ENCODE measurements around the gene CRELD2. TPM values are rescaled to one million over a fixed set of nuclear protein-coding genes. Genes with fewer than 3 reads are reported as not detected.
A peak's percentile ranks its signal among the peaks of the same experiment; 100 is the strongest.

Gene CRELD2
- total RNA-seq, 4 donors from 2014 or later: 32.0 to 38.2 (median 34.2) TPM

GRCh38 chr22:49937758-49938564 is 19.5 kb downstream of the CRELD2 start:
- WGBS: 76% methylated on average over 25 of the region's 27 CpGs
- H3K4me1 ChIP-seq: peaks cover 45 to 55% (median 48%) of the 10 kb centered on the region in 4 donors
- peak overlapping the region; percentile 88 to 98 (median 93) for H3K27ac ChIP-seq (replicated peaks in 1 of 4)

GRCh38 chr22:49938565-49939136 is 20.2 kb downstream of the CRELD2 start:
- peak overlapping the region in 3 of 4 donors; percentile 88 to 98 (median 93) for H3K27ac ChIP-seq (replicated peaks in 1 of 4)

More at GRCh38 chr22:49937758-49938564, 19.5 kb downstream of the CRELD2 start:
- peak overlapping the region in 2 of 4 donors; percentile 2 to 69 for H3K4me3 ChIP-seq
- TF ChIP-seq EP300 (IDR thresholded peaks at IDR 0.05) (peak; percentile 16), CTCF (IDR thresholded peaks at IDR 0.05) (no peak), POLR2AphosphoS5 (IDR thresholded peaks at IDR 0.05) (peak; percentile 27 to 44)
- H3K36me3 ChIP-seq: no peaks in the 10 kb centered on the region
- no peaks in the 10 kb centered on the region for H3K27me3 ChIP-seq
- H3K9me3 ChIP-seq: no peaks in the 10 kb centered on the region
- intact Hi-C loops (cut with DNase I): no loop called here
- DNase-seq (ENCODE audit: extremely low spot score): no peak

GRCh38 chr22:49941507-49942316 is 23.3 kb downstream of the CRELD2 start:
- Histone ChIP-seq H3K36me3 (no peaks in the 10 kb centered on the region), H3K9me3 (no peaks in the 10 kb centered on the region), H3K27ac (replicated peaks in 1 of 4) (no peak overlapping the region), H3K4me3 (no peak overlapping the region), H3K27me3 (no peaks in the 10 kb centered on the region), H3K4me1 (peaks cover 12 to 21% (median 17%) of the 10 kb centered on the region in 4 donors)
- WGBS: 98% methylated on average over 13 of the region's 17 CpGs
- intact Hi-C loops (cut with DNase I): no loop called here
- TF ChIP-seq POLR2A (IDR thresholded peaks at IDR 0.05; ENCODE audit: low read depth) (no peak), POLR2AphosphoS5 (IDR thresholded peaks at IDR 0.05) (no peak), EP300 (IDR thresholded peaks at IDR 0.05) (no peak), CTCF (IDR thresholded peaks at IDR 0.05) (no peak)
- DNase-seq (ENCODE audit: extremely low spot score): no peak

More at GRCh38 chr22:49938565-49939136, 20.2 kb downstream of the CRELD2 start:
- intact Hi-C loops (cut with DNase I): no loop called here
- Histone ChIP-seq H3K4me1 (peaks cover 38 to 48% (median 41%) of the 10 kb centered on the region in 4 donors), H3K4me3 (no peak overlapping the region), H3K36me3 (no peaks in the 10 kb centered on the region), H3K9me3 (no peaks in the 10 kb centered on the region), H3K27me3 (no peaks in the 10 kb centered on the region)
- no peak for DNase-seq (ENCODE audit: extremely low spot score)
- WGBS: 86% methylated on average over 15 of the region's 19 CpGs
- no peak for TF ChIP-seq POLR2AphosphoS5 (IDR thresholded peaks at IDR 0.05)
- TF ChIP-seq EP300 (IDR thresholded peaks at IDR 0.05): no peak
- TF ChIP-seq POLR2A (IDR thresholded peaks at IDR 0.05; ENCODE audit: low read depth): no peak
- TF ChIP-seq CTCF (IDR thresholded peaks at IDR 0.05): no peak

- Histone ChIP-seq H3K4me3 (no peak overlapping the region), H3K9me3 (no peaks in the 10 kb centered on the region), H3K36me3 (no peaks in the 10 kb centered on the region), H3K27ac (replicated peaks in 1 of 4) (no peak overlapping the region), H3K27me3 (no peaks in the 10 kb centered on the region), H3K4me1 (peaks cover 1 to 11% (median 6%) of the 10 kb centered on the region in 4 donors)
- 89% methylated on average over 18 of the region's 21 CpGs for WGBS
- intact Hi-C loops (cut with DNase I): no loop called here
- no peak for DNase-seq (ENCODE audit: extremely low spot score)
- TF ChIP-seq CTCF (IDR thresholded peaks at IDR 0.05): no peak
- TF ChIP-seq POLR2A (IDR thresholded peaks at IDR 0.05; ENCODE audit: low read depth): no peak
- no peak for TF ChIP-seq POLR2AphosphoS5 (IDR thresholded peaks at IDR 0.05)
- TF ChIP-seq EP300 (IDR thresholded peaks at IDR 0.05): no peak
Measured at GRCh38 chr22:49942565-49943404, 24.4 kb downstream of the CRELD2 start.
